Measurements from ENCODE around the gene SGPP2. TPM values are rescaled to one million over a fixed set of nuclear protein-coding genes. Genes with fewer than 3 reads are reported as not detected.

The SGPP2 gene
- total RNA-seq, 2 experiments from 2014 or later: not detected

- Histone ChIP-seq H4K20me1 (ENCODE audit: insufficient read depth, low read length) (no peaks in the 10 kb centered on the region), H3K9me3 (ENCODE audit: low read length) (no peaks in the 10 kb centered on the region), H3K27ac (ENCODE audit: low read depth, low read length, poor library complexity, severe bottlenecking) (no peak overlapping the region), H3K4me1 (ENCODE audit: insufficient read depth, low read length, poor library complexity, severe bottlenecking) (no peaks in the 10 kb centered on the region), H3K4me3 (ENCODE audit: low read depth, low read length, poor library complexity, severe bottlenecking) (no peak overlapping the region), H3K4me2 (ENCODE audit: low read length) (no peak overlapping the region), H3K36me3 (ENCODE audit: insufficient read depth, low read length) (no peaks in the 10 kb centered on the region), H2AFZ (ENCODE audit: low read length) (no peak overlapping the region), H3K79me2 (ENCODE audit: insufficient read depth, low read depth, low read length) (no peaks in the 10 kb centered on the region), H3K9me2 (ENCODE audit: insufficient read depth, low read length) (no peaks in the 10 kb centered on the region)
- POLR2A ChIA-PET: interaction anchor here (1.0 kb wide), 1 partner anchor 24 kb away, joined by 3 read pairs; no protein-coding TSS in a partner anchor
- DNase-seq (ENCODE audit: low spot score): no peak
- TF ChIP-seq EZH2phosphoT487 (IDR thresholded peaks at IDR 0.05; ENCODE audit: borderline replicate concordance, low read depth, low read length): no peak
- TF ChIP-seq, protein P1, sequence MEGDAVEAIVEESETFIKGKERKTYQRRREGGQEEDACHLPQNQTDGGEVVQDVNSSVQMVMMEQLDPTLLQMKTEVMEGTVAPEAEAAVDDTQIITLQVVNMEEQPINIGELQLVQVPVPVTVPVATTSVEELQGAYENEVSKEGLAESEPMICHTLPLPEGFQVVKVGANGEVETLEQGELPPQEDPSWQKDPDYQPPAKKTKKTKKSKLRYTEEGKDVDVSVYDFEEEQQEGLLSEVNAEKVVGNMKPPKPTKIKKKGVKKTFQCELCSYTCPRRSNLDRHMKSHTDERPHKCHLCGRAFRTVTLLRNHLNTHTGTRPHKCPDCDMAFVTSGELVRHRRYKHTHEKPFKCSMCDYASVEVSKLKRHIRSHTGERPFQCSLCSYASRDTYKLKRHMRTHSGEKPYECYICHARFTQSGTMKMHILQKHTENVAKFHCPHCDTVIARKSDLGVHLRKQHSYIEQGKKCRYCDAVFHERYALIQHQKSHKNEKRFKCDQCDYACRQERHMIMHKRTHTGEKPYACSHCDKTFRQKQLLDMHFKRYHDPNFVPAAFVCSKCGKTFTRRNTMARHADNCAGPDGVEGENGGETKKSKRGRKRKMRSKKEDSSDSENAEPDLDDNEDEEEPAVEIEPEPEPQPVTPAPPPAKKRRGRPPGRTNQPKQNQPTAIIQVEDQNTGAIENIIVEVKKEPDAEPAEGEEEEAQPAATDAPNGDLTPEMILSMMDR (conservative IDR thresholded peaks at IDR 0.05; ENCODE audit: low read length): no peak
- CTCF ChIA-PET (ENCODE audit: unreplicated experiment): no interaction called here
- intact Hi-C loops (cut with micrococcal nuclease; ENCODE audit: unreplicated experiment): no loop called here
- no TSS peak for BruUV-seq (replicated peaks)
These were observed 20.0 kb upstream of the SGPP2 start for GRCh38 chr2:222404151-222404905.

- intact Hi-C loops (cut with micrococcal nuclease; ENCODE audit: unreplicated experiment): no loop called here
- BruUV-seq (replicated peaks): no TSS peak
These were observed 15.7 kb upstream of the SGPP2 start for GRCh38 chr2:222408684-222409083.

More at GRCh38 chr2:222408684-222409083, 15.7 kb upstream of the SGPP2 start:
- Histone ChIP-seq H3K9me2 (ENCODE audit: insufficient read depth, low read length) (no peaks in the 10 kb centered on the region), H3K4me3 (ENCODE audit: low read depth, low read length, poor library complexity, severe bottlenecking) (no peak overlapping the region), H3K27ac (ENCODE audit: low read depth, low read length, poor library complexity, severe bottlenecking) (no peak overlapping the region), H3K36me3 (ENCODE audit: insufficient read depth, low read length) (no peaks in the 10 kb centered on the region), H3K4me2 (ENCODE audit: low read length) (no peak overlapping the region), H4K20me1 (ENCODE audit: insufficient read depth, low read length) (no peaks in the 10 kb centered on the region), H2AFZ (ENCODE audit: low read length) (no peak overlapping the region), H3K9me3 (ENCODE audit: low read length) (peaks cover 4% of the 10 kb centered on the region; the same call in 1 of the 2 replicates), H3K4me1 (ENCODE audit: insufficient read depth, low read length, poor library complexity, severe bottlenecking) (no peaks in the 10 kb centered on the region), H3K79me2 (ENCODE audit: insufficient read depth, low read depth, low read length) (no peaks in the 10 kb centered on the region)
- POLR2A ChIA-PET: interaction anchor here (0.8 kb wide), 1 partner anchor 320 kb away, joined by 3 read pairs; no protein-coding TSS in a partner anchor
- CTCF ChIA-PET (ENCODE audit: unreplicated experiment): no interaction called here
- TF ChIP-seq EZH2phosphoT487 (IDR thresholded peaks at IDR 0.05; ENCODE audit: borderline replicate concordance, low read depth, low read length): no peak
- TF ChIP-seq, protein P1 (conservative IDR thresholded peaks at IDR 0.05; ENCODE audit: low read length): no peak
- DNase-seq (ENCODE audit: low spot score): no peak
